Measurements from ENCODE around the gene TUBGCP3. TPM values are rescaled to one million over a fixed set of nuclear protein-coding genes. Genes with fewer than 3 reads are reported as not detected.

The TUBGCP3 gene
- total and polyA plus RNA-seq, 2 donors from 2014 or later, result 9.1 to 33.2 TPM

GRCh38 chr13:112468069-112468468, 119.9 kb downstream of the TUBGCP3 start:
- Histone ChIP-seq H3K4me3 (ENCODE audit: low read length in 3 of 3) (no peak overlapping the region), H3K9me3 (ENCODE audit: control insufficient read depth in 2 of 3, insufficient read depth in 1 of 3, low read length in 3 of 3) (peaks cover 0 to 2% (median 0%) of the 10 kb centered on the region in 3 donors), H3K27me3 (ENCODE audit: control insufficient read depth, insufficient read depth, low read length) (no peaks in the 10 kb centered on the region), H3K9ac (ENCODE audit: low read length in 3 of 3) (no peak overlapping the region), H3K27ac (ENCODE audit: low read depth in 2 of 2, low read length in 2 of 2) (no peak overlapping the region), H3K36me3 (ENCODE audit: control insufficient read depth in 2 of 3, insufficient read depth in 3 of 3, low read length in 3 of 3) (no peaks in the 10 kb centered on the region), H3K4me1 (ENCODE audit: control insufficient read depth in 2 of 3, insufficient read depth in 2 of 3, low read depth in 1 of 3, low read length in 3 of 3) (no peaks in the 10 kb centered on the region)
- no peak for FAIRE-seq
- no peak for DNase-seq
- no peak for TF ChIP-seq CTCF (IDR thresholded peaks at IDR 0.05; ENCODE audit: borderline replicate concordance, extremely low read depth, insufficient read depth)
- intact Hi-C loops (cut with DNase I), result no loop called here

GRCh38 chr13:112467236-112467635, 120.7 kb downstream of the TUBGCP3 start:
- no peak overlapping the region for H3K9ac ChIP-seq (ENCODE audit: low read length in 3 of 3)
- intact Hi-C loops (cut with DNase I), result no loop called here
- FAIRE-seq (no peak), DNase-seq (peak in 1 of 5 donors; percentile 75)
- no peak overlapping the region for H3K27ac ChIP-seq (ENCODE audit: low read depth in 2 of 2, low read length in 2 of 2)
- no peaks in the 10 kb centered on the region for H3K4me1 ChIP-seq (ENCODE audit: control insufficient read depth in 2 of 3, insufficient read depth in 2 of 3, low read depth in 1 of 3, low read length in 3 of 3)
- no peak for TF ChIP-seq CTCF (IDR thresholded peaks at IDR 0.05; ENCODE audit: borderline replicate concordance, extremely low read depth, insufficient read depth)
- H3K36me3 ChIP-seq (ENCODE audit: control insufficient read depth in 2 of 3, insufficient read depth in 3 of 3, low read length in 3 of 3), result no peaks in the 10 kb centered on the region
- no peak overlapping the region for H3K4me3 ChIP-seq (ENCODE audit: low read length in 3 of 3)
- H3K27me3 ChIP-seq (ENCODE audit: control insufficient read depth, insufficient read depth, low read length), result no peaks in the 10 kb centered on the region
- H3K9me3 ChIP-seq (ENCODE audit: control insufficient read depth in 2 of 3, insufficient read depth in 1 of 3, low read length in 3 of 3), result peaks cover 0 to 6% (median 0%) of the 10 kb centered on the region in 3 donors

- H3K4me1 ChIP-seq (ENCODE audit: control insufficient read depth in 2 of 3, insufficient read depth in 2 of 3, low read depth in 1 of 3, low read length in 3 of 3), result no peaks in the 10 kb centered on the region
- no peak overlapping the region for H3K4me3 ChIP-seq (ENCODE audit: low read length in 3 of 3)
- no peak overlapping the region for H3K9ac ChIP-seq (ENCODE audit: low read length in 3 of 3)
- intact Hi-C loops (cut with DNase I), result no loop called here
- TF ChIP-seq CTCF (IDR thresholded peaks at IDR 0.05; ENCODE audit: borderline replicate concordance, extremely low read depth, insufficient read depth), result no peak
- H3K9me3 ChIP-seq (ENCODE audit: control insufficient read depth in 2 of 3, insufficient read depth in 1 of 3, low read length in 3 of 3), result peaks cover 0 to 9% (median 0%) of the 10 kb centered on the region in 3 donors
- H3K36me3 ChIP-seq (ENCODE audit: control insufficient read depth in 2 of 3, insufficient read depth in 3 of 3, low read length in 3 of 3), result no peaks in the 10 kb centered on the region
- no peak for FAIRE-seq
- H3K27ac ChIP-seq (ENCODE audit: low read depth in 2 of 2, low read length in 2 of 2), result no peak overlapping the region
- DNase-seq, result peak in 1 of 5 donors; percentile 58
- H3K27me3 ChIP-seq (ENCODE audit: control insufficient read depth, insufficient read depth, low read length), result no peaks in the 10 kb centered on the region
These were observed 121.6 kb downstream of the TUBGCP3 start for GRCh38 chr13:112466132-112467058.
